Measurements from ENCODE around the gene CC2D2A. TPM values are rescaled to one million over a fixed set of nuclear protein-coding genes. Genes with fewer than 3 reads are reported as not detected.

Gene CC2D2A
- total and polyA plus RNA-seq, 10 of the 15 experiments (the other 5 are each of a cell fraction or from before 2014, with no cell fraction given) = 0.04 to 1.1 (median 0.26) TPM

DNA sequence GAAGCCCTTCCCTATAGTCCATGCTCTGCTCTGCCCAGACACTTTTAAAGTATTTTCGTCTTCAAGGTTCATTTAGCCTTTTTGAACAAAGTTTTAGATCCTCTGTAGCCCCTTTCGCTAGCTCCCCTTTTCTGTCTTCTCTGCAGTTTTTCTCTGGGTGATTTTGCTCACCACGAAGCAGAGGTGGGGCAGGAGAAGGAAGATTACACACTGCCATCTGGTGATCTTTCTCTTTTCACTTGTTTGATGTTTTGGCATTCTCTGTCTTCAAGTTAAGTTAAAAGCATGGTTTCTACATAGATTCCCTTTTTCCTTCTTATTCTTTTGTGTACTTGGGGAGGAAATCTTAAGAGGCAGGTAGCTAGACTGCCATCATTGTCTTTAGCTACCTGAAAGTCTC is 43.9 kb downstream of the CC2D2A start (continued):
- TF ChIP-seq, protein P1, sequence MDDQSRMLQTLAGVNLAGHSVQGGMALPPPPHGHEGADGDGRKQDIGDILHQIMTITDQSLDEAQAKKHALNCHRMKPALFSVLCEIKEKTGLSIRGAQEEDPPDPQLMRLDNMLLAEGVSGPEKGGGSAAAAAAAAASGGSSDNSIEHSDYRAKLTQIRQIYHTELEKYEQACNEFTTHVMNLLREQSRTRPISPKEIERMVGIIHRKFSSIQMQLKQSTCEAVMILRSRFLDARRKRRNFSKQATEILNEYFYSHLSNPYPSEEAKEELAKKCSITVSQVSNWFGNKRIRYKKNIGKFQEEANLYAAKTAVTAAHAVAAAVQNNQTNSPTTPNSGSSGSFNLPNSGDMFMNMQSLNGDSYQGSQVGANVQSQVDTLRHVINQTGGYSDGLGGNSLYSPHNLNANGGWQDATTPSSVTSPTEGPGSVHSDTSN (IDR thresholded peaks at IDR 0.05; ENCODE audit: insufficient replicate concordance, low read depth, low read length) = no peak
- TF ChIP-seq CHD4 (IDR thresholded peaks at IDR 0.05) = no peak
- no peak for TF ChIP-seq SPI1 (IDR thresholded peaks at IDR 0.05; ENCODE audit: borderline replicate concordance, insufficient read depth, low read depth, low read length)
- TF ChIP-seq, protein P2, sequence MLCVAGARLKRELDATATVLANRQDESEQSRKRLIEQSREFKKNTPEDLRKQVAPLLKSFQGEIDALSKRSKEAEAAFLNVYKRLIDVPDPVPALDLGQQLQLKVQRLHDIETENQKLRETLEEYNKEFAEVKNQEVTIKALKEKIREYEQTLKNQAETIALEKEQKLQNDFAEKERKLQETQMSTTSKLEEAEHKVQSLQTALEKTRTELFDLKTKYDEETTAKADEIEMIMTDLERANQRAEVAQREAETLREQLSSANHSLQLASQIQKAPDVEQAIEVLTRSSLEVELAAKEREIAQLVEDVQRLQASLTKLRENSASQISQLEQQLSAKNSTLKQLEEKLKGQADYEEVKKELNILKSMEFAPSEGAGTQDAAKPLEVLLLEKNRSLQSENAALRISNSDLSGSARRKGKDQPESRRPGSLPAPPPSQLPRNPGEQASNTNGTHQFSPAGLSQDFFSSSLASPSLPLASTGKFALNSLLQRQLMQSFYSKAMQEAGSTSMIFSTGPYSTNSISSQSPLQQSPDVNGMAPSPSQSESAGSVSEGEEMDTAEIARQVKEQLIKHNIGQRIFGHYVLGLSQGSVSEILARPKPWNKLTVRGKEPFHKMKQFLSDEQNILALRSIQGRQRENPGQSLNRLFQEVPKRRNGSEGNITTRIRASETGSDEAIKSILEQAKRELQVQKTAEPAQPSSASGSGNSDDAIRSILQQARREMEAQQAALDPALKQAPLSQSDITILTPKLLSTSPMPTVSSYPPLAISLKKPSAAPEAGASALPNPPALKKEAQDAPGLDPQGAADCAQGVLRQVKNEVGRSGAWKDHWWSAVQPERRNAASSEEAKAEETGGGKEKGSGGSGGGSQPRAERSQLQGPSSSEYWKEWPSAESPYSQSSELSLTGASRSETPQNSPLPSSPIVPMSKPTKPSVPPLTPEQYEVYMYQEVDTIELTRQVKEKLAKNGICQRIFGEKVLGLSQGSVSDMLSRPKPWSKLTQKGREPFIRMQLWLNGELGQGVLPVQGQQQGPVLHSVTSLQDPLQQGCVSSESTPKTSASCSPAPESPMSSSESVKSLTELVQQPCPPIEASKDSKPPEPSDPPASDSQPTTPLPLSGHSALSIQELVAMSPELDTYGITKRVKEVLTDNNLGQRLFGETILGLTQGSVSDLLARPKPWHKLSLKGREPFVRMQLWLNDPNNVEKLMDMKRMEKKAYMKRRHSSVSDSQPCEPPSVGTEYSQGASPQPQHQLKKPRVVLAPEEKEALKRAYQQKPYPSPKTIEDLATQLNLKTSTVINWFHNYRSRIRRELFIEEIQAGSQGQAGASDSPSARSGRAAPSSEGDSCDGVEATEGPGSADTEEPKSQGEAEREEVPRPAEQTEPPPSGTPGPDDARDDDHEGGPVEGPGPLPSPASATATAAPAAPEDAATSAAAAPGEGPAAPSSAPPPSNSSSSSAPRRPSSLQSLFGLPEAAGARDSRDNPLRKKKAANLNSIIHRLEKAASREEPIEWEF (IDR thresholded peaks at IDR 0.05; ENCODE audit: insufficient replicate concordance, low read depth, low read length) = no peak
- TF ChIP-seq, protein P3, sequence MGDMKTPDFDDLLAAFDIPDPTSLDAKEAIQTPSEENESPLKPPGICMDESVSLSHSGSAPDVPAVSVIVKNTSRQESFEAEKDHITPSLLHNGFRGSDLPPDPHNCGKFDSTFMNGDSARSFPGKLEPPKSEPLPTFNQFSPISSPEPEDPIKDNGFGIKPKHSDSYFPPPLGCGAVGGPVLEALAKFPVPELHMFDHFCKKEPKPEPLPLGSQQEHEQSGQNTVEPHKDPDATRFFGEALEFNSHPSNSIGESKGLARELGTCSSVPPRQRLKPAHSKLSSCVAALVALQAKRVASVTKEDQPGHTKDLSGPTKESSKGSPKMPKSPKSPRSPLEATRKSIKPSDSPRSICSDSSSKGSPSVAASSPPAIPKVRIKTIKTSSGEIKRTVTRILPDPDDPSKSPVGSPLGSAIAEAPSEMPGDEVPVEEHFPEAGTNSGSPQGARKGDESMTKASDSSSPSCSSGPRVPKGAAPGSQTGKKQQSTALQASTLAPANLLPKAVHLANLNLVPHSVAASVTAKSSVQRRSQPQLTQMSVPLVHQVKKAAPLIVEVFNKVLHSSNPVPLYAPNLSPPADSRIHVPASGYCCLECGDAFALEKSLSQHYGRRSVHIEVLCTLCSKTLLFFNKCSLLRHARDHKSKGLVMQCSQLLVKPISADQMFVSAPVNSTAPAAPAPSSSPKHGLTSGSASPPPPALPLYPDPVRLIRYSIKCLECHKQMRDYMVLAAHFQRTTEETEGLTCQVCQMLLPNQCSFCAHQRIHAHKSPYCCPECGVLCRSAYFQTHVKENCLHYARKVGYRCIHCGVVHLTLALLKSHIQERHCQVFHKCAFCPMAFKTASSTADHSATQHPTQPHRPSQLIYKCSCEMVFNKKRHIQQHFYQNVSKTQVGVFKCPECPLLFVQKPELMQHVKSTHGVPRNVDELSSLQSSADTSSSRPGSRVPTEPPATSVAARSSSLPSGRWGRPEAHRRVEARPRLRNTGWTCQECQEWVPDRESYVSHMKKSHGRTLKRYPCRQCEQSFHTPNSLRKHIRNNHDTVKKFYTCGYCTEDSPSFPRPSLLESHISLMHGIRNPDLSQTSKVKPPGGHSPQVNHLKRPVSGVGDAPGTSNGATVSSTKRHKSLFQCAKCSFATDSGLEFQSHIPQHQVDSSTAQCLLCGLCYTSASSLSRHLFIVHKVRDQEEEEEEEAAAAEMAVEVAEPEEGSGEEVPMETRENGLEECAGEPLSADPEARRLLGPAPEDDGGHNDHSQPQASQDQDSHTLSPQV (IDR thresholded peaks at IDR 0.05) = no peak
- no peak for TF ChIP-seq TARDBP (IDR thresholded peaks at IDR 0.05; ENCODE audit: borderline replicate concordance)
- no peak for TF ChIP-seq BMI1 (IDR thresholded peaks at IDR 0.05; ENCODE audit: borderline replicate concordance)

All from GM12878 (cell line).